HepG2 (cell line): Measurements from ENCODE around the gene LCAT. TPM values are rescaled to one million over a fixed set of nuclear protein-coding genes. Genes with fewer than 3 reads are reported as not detected.

Experiments
- AFF4 ChIP-seq: sonication (generic); formaldehyde crosslinking; IDR thresholded peaks from 2 replicates; pipeline ENCODE4 v1.4.0; 2020; ENCODE audit warnings: missing genetic modification reagents
- ATF7 ChIP-seq, 2 experiments: fragments of 450-650 bp in 1 of 2; sonication (generic) in 1 of 2; formaldehyde crosslinking in 1 of 2; IDR thresholded peaks; 2 replicates each; pipeline versions ENCODE4 v1.4.0 to v1.6.1; 2016 to 2020; ENCODE audit warnings: antibody characterized with exemption in 1 of 2, mild to moderate bottlenecking in 1 of 2, missing genetic modification reagents in 1 of 2
- BRCA1 ChIP-seq: sonication (generic); formaldehyde crosslinking; IDR thresholded peaks from 2 replicates; pipeline ENCODE4 v1.4.0; 2020; ENCODE audit warnings: missing genetic modification reagents
- CBX5 ChIP-seq: sonication (generic); formaldehyde crosslinking; IDR thresholded peaks from 2 replicates; pipeline ENCODE4 v1.4.0; 2020; ENCODE audit warnings: missing genetic modification reagents, borderline replicate concordance
- CEBPZ ChIP-seq: IDR thresholded peaks from 2 replicates; pipeline ENCODE4 v1.6.1; 2012; ENCODE audit warnings: low read length, improper control_type of control experiment
- FOXO1 ChIP-seq: sonication (generic); formaldehyde crosslinking; IDR thresholded peaks from 2 replicates; pipeline ENCODE4 v1.4.0; 2020; ENCODE audit warnings: missing genetic modification reagents
- HIC2 ChIP-seq: sonication (generic); formaldehyde crosslinking; IDR thresholded peaks from 2 replicates; pipeline ENCODE4 v1.9.0; 2022; ENCODE audit warnings: low read depth, missing genetic modification reagents
- PTBP1 ChIP-seq: fragments of 200-400 bp; formaldehyde crosslinking; IDR thresholded peaks from 2 replicates; pipeline ENCODE4 v1.6.1; 2018; ENCODE audit warnings: low read length, low read depth; ENCODE audit not compliant: poor library complexity, severe bottlenecking
- STAT5B ChIP-seq: sonication (generic); formaldehyde crosslinking; IDR thresholded peaks from 2 replicates; pipeline ENCODE4 v1.4.0; 2020; ENCODE audit warnings: missing genetic modification reagents
- ZNF407 ChIP-seq: sonication (generic); formaldehyde crosslinking; IDR thresholded peaks from one replicate; pipeline ENCODE4 v1.5.1; 2020; ENCODE audit warnings: mild to moderate bottlenecking, missing genetic modification reagents; ENCODE audit errors: not compliant biosample characterization
- polyA plus RNA-seq, 8 experiments: library from polyadenylated mRNA; depleted of rRNA in 3 of 8; stranded (reverse) in 7 of 8; unstranded in 1 of 8; fragments of >200 nt; fragmentation: Illumina TruSeq in 4 of 8; extraction: Trizol in 4 of 8; gene quantifications; 2 replicates each; pipeline versions ENCODE4 v1.2.1 to v1.2.3, GENCODE V29; 2011 to 2016; ENCODE audit warnings: low read depth in 4 of 8, missing spikeins in 1 of 8, mixed read lengths in 1 of 8; ENCODE audit not compliant: insufficient read depth in 1 of 8
- total RNA-seq, 5 experiments: library from RNA; depleted of rRNA; stranded (reverse); fragments of >200 nt; fragmentation: Illumina TruSeq; extraction: Trizol; gene quantifications; 2 replicates each; pipeline ENCODE4 v1.2.3, GENCODE V29; 2016; ENCODE audit warnings: low read depth in 1 of 5

The LCAT gene
- total and polyA plus RNA-seq, 2 of the 13 experiments (the other 11 are each of a cell fraction or from before 2014, with no cell fraction given), result 36.1 to 38.9 TPM

GRCh38 chr16:67928561-67929364 lies 15.2 kb downstream of the LCAT start (continued):
- TF ChIP-seq ZNF407 (CRISPR knock-in tag) (no peak), PTBP1 (no peak), FOXO1 (CRISPR knock-in tag) (peak; percentile 48; the same call in 1 of the 2 replicates), AFF4 (CRISPR knock-in tag) (no peak), CEBPZ (no peak), CBX5 (CRISPR knock-in tag) (peak; percentile 55; the same call in 1 of the 2 replicates), BRCA1 (CRISPR knock-in tag) (no peak), STAT5B (no peak), ATF7 (IDR thresholded peaks at IDR 0.05) (no peak), ATF7 (CRISPR knock-in tag; IDR thresholded peaks at IDR 0.05) (no peak), HIC2 (CRISPR knock-in tag) (no peak)
